ENCODE measurements around the gene GCA.

The GCA gene

DNA sequence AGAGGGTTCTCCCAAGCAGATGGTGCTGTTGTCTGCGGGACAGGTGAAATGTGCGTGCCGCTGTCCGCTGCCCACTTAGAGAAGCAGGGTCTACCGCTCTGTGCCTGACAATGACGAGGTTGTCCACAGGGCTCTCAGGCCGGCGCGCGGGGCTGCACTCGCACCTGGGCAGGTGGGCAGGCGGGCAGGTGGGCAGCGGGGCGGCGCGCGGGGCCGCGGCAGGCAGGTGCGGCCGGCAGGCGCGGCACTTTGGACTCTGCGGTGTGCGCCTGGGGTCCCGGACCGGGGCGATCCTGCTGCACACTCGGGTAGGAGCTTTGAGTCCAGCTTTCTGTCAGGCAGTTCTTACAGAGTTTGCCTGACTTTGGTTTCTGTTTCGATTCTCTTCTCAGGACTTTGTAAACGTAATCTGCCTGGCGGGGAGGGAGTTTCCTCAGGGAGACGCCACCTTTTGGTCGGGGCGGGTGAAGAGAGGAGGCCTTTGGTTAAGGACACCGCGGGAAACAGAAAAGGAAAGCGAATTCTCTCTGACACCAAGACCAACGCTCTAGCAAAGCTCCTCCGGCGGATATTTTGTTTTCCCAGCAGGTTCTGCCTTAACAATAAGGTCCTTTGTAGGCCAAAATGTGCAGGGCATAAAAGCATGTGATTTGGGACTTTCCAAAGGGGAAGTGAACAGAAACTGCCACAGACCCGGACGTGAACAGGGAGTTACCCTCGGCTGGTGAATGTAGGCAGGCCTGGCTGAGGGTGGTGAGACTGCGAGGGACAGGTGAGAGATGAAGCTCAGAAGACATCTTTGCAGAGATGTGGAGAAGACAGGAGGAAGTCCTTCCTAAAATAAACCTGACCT is 25.4 kb upstream of the GCA start, which contains the start of gene IFIH1:
Gene IFIH1 (minus strand): TSS at position 357 of the 853 bp plus-strand sequence. CDS start 377 bp downstream, outside the sequence.
- peaks cover 7% of the 10 kb centered on the region for H3K36me3 Mint-ChIP-seq
- no peaks in the 10 kb centered on the region for H3K9me3 Mint-ChIP-seq
- peaks cover 65% of the 10 kb centered on the region for H3K4me1 Mint-ChIP-seq
- peak within 1 kb of the TSS; percentile 96 for H3K4me3 Mint-ChIP-seq
- H3K27ac Mint-ChIP-seq = peak within 1 kb of the TSS; percentile 99
- no peaks in the 10 kb centered on the region for H3K27me3 Mint-ChIP-seq

DNA sequence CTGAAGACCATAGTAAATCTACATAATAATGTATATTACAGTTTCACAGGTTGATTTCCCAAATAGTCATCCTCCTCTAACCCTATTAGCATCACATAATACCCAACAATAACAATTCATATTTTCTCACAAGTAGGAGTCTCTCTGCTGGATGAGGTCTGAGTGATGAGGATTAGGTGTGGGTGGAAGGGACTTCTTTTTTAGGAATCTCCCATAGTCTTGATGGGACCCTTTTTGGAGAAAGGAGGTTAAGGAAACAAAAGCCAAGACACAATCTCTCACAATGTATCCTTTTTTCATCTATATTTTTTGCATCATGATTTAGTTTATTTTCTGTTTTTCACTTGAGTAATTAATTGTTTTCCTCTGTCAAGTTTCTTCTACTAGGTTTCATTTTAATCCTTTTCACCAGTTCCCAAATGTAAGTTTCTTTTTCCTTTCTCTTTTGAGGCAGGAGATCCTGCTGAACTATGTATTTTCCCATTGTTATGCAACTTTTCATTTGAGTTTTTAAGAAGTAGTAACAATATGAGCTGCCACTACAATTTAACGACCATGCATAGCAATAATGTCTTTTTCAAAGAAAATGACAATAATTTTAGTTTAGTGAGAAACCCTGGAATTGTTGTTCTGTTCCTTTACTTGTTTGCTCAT is 22.9 kb upstream of the GCA start:
- Mint-ChIP-seq H3K4me1 (peaks cover 43% of the 10 kb centered on the region), H3K4me3 (no peak overlapping the region), H3K36me3 (no peaks in the 10 kb centered on the region), H3K27me3 (no peaks in the 10 kb centered on the region), H3K27ac (no peak overlapping the region), H3K9me3 (no peaks in the 10 kb centered on the region)

DNA sequence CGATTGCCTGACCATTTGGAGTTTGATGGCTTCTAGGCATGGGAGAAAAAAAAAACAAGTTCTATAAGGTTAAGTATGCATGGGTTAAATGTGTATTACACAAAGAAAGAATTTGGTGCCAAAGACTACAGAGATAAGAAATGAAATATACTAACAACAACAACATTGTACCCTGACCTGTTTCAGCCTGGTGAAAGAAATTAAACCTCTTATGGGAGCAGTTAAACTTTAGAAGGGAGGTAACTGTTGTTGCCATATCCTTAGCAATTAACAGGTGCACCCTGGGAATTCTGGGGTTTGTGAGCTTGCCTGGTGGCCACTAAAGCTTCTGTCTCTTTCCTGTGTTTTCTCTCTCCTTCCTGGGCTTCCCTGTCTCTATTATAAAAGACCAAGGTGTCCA is 19.0 kb upstream of the GCA start:
- no peaks in the 10 kb centered on the region for H3K27me3 Mint-ChIP-seq
- peaks cover 17% of the 10 kb centered on the region for H3K4me1 Mint-ChIP-seq
- no peaks in the 10 kb centered on the region for H3K9me3 Mint-ChIP-seq
- no peak overlapping the region for H3K4me3 Mint-ChIP-seq
- H3K36me3 Mint-ChIP-seq = no peaks in the 10 kb centered on the region
- no peak overlapping the region for H3K27ac Mint-ChIP-seq

DNA sequence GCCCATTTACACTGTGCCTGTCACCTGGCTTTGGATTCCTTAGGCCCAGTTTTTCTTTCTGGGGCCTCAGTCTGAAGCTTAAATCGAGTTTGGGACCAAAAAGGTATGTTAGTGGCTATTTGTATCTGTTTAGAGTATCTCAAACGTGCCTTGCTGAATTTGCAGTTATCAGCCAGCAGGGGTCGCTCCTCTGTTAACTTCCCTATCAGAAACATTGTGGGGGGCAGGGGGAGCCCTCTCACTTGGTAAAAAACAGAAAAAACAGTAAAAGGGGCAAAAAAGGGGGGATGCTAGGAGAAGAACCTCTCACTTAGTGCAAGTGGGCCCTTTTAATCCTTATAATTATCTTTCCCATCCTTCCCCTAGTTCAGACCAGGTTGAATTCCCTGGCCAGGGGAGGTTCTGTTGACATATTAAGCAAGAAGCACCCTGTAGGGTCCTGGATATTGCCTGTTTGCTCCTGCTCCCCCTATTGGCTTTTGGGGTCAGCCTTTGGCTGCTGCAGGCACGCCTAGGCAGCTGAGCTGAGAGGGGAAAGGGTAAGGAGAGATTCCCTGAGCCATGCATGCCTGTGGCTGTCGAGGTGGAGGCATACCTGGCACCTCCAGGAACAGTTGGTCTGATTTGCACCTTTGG is 16.7 kb upstream of the GCA start:
- Mint-ChIP-seq H3K4me1 (no peaks in the 10 kb centered on the region), H3K27me3 (no peaks in the 10 kb centered on the region), H3K36me3 (no peaks in the 10 kb centered on the region), H3K4me3 (no peak overlapping the region), H3K9me3 (no peaks in the 10 kb centered on the region), H3K27ac (no peak overlapping the region)

DNA sequence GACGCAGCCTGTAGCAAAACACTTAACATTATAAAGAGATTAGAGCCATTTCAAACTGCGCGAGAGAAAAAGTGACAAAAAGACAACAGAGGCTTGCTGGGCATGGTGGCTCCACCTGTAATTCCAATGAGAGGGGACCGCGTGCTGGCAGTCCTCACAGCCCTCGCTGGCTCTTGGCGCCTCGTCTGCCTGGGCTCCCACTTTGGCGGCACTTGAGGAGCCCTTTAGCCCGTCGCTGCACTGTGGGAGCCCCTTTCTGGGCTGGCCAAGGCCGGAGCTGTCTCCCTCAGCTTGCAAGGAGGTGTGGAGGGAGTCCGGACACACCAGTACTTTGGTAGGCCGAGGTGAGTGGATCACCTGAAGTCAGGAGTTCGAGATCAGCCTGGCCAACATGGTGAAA is 16.1 kb upstream of the GCA start:
- H3K36me3 Mint-ChIP-seq = no peaks in the 10 kb centered on the region
- no peaks in the 10 kb centered on the region for H3K4me1 Mint-ChIP-seq
- no peaks in the 10 kb centered on the region for H3K27me3 Mint-ChIP-seq
- no peaks in the 10 kb centered on the region for H3K9me3 Mint-ChIP-seq
- H3K4me3 Mint-ChIP-seq = no peak overlapping the region
- no peak overlapping the region for H3K27ac Mint-ChIP-seq

DNA sequence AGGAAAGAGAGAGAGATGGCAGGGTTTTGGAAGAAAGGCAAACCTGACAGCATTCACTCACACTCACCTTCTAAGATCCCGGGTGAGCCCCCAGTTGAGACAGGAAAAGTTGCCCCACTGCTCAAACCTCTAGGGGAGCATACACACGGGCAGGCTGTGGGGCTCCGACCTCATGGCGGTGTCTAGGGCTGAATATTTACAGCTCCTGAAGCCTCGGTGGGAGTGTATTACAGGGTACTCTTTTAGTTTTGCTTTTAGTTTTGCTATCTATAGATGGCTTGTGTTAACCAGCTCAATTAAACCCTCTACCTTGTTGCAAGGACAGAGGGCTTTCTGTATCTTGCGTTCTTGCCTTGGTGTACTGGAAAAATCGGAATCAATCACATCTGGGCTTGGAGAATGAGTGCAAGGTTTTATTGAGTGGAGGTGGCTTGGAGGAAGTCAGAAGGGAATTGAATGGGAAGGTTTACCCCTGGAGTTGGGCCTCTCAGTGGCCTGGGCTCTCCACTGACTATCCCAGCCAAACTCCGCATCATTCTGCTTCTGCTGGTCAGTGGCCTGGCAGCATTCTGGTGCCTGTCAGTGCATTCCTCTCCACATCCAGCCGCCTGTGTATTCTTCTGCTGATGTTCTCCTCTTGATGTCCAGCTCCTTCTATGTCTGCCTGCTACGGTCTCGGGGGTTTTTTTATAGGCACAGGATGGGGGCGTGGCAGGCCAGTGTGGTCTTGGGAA is 15.3 kb upstream of the GCA start:
- Mint-ChIP-seq H3K27ac (no peak overlapping the region), H3K4me3 (no peak overlapping the region), H3K36me3 (no peaks in the 10 kb centered on the region), H3K27me3 (no peaks in the 10 kb centered on the region), H3K4me1 (no peaks in the 10 kb centered on the region), H3K9me3 (no peaks in the 10 kb centered on the region)

DNA sequence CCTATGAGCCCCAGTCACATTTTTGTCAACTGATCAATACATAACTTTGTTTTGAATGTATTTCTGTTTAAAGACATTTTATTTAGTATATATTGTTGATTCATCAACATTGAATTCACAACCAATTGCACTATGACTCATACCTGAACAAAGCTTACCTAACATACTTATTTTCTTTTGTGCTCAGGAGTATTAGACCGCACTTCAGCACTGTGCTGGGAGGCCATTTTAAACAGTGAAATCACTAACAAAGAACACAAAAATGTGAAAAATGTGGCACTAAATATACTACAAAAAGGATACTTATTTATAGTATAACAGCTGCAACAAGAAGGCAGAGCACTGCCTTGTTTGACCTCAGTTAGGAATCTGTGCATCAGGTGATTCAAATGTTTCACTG is 13.1 kb upstream of the GCA start:
- Mint-ChIP-seq H3K36me3 (no peaks in the 10 kb centered on the region), H3K4me1 (no peaks in the 10 kb centered on the region), H3K9me3 (no peaks in the 10 kb centered on the region), H3K27ac (no peak overlapping the region), H3K27me3 (no peaks in the 10 kb centered on the region), H3K4me3 (no peak overlapping the region)

DNA sequence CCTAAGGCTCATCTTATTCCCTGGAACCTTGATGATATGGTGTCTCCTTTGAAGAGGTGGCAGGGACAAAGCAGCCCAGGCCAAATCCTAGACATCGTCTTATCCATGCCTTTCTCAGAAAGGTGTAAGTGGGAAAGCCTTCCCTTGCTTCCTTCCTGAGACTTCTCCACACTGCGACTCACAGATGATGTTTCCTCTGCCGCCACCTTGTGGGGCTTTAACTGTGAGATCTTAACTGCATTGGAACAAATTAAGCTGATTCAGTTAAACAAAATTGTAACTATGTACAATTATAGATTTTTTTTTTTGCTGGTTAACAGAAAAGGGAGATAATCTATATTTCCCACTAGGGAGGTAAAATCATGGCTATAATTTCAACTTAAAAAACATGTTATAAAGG is 10.0 kb upstream of the GCA start:
- no peak overlapping the region for H3K4me3 Mint-ChIP-seq

DNA sequence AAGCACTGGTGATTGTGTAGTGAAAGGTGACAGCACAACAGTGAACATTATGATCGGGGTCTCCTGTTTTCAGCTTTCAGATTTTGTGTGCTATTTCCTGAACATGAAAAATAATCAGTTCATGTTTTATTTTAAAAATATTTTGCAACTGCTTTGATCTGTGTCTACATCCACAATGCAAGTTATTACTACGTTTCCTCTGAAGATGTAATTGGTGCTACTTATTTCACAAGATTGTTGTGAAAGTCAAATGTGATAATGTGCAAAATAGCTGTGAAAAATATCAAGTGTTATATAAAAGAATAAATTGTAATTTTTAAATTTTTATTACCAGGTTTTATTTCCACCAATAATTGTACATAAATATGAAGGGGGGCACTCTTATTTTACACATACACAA is 6.1 kb upstream of the GCA start:
- no peak overlapping the region for H3K4me3 Mint-ChIP-seq
- no peak overlapping the region for H3K27ac Mint-ChIP-seq
- no peaks in the 10 kb centered on the region for H3K27me3 Mint-ChIP-seq
- H3K9me3 Mint-ChIP-seq = no peaks in the 10 kb centered on the region
- H3K4me1 Mint-ChIP-seq = no peaks in the 10 kb centered on the region
- H3K36me3 Mint-ChIP-seq = no peaks in the 10 kb centered on the region

More for the DNA sequence above, 10.0 kb upstream of the GCA start:
- no peaks in the 10 kb centered on the region for H3K9me3 Mint-ChIP-seq
- no peaks in the 10 kb centered on the region for H3K27me3 Mint-ChIP-seq
- H3K27ac Mint-ChIP-seq = no peak overlapping the region
- no peaks in the 10 kb centered on the region for H3K4me1 Mint-ChIP-seq
- no peaks in the 10 kb centered on the region for H3K36me3 Mint-ChIP-seq

DNA sequence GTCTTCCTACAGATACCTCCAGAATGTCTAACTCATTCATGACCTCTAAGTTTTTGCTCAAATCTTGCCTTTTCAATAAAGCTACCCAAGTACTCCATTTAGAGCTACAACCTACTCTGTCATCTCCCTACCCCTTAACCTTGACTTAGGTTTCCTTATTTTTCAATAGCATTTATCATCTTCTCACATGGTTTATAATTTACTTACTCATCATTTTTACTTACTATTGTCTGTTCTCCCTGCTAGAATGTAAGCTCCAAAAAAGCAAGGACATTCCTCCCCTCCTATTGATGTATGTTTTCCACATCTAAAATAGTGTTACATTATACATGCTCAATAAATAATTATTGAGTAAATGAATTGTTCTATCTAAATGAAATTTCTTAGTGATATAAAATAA is 3.1 kb upstream of the GCA start:
- Mint-ChIP-seq H3K27me3 (no peaks in the 10 kb centered on the region), H3K27ac (no peak overlapping the region), H3K36me3 (no peaks in the 10 kb centered on the region), H3K4me1 (peaks cover 14% of the 10 kb centered on the region), H3K9me3 (no peaks in the 10 kb centered on the region), H3K4me3 (no peak overlapping the region)

DNA sequence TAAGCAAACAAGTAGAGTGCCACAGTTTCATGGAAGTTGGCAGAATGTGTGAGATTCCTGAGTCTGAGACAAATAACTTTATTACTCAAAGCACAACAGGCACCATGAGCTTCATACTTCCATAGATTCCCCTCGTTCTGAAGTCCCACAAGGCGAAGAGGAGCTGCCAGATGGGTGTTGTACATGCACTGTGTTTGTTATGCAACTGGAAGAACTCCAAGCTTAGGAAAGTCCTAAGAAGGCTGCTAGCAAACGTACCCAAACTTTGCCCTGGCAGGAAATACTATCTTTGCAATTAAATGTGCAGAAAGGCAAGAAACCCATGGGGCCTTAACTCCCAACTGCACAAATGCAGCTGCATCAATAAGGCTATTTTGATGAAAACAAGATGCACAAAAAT is 1.6 kb upstream of the GCA start:
- no peaks in the 10 kb centered on the region for H3K36me3 Mint-ChIP-seq
- no peak overlapping the region for H3K27ac Mint-ChIP-seq
- H3K9me3 Mint-ChIP-seq = no peaks in the 10 kb centered on the region
- no peak overlapping the region for H3K4me3 Mint-ChIP-seq
- no peaks in the 10 kb centered on the region for H3K27me3 Mint-ChIP-seq
- H3K4me1 Mint-ChIP-seq = peaks cover 17% of the 10 kb centered on the region

DNA sequence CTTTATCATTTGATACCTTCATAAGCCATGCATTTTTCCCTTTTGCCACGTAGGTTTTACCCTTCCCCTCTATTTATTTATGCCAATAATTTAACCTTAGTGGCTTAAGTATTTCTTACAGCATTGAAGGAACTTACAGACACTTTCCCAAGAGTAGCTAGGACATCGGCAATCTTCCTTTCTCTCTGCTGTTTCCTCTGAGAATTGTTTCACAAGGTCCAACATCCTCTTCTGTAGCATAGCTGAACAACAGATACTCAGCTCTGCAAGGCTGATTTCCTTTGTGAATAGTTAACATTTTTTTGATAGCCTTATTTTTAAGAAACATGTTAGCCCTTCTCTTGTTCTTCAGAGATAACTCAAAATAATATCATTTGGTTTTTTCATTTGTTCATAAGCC is 1.1 kb upstream of the GCA start:
- H3K27me3 Mint-ChIP-seq = no peaks in the 10 kb centered on the region
- H3K4me3 Mint-ChIP-seq = no peak overlapping the region
- H3K9me3 Mint-ChIP-seq = no peaks in the 10 kb centered on the region
- H3K27ac Mint-ChIP-seq = no peak overlapping the region
- H3K36me3 Mint-ChIP-seq = no peaks in the 10 kb centered on the region
- peaks cover 17% of the 10 kb centered on the region for H3K4me1 Mint-ChIP-seq

DNA sequence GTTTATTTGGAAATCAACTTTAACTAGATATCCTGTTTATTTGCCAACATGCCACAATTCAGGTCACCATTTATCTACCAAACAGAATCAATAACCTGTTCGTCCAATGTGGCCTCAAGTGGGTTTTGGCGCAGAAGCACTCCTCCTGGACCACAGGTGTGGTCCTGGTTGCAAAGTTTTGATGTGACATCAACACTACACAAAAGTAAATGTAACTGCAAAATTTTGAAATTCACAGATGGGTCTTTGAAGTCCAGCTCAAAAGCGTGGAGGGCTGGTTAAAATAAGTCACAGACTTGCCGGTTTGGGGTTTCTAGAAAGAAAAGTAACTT is 474 bp upstream of the GCA start:
- Mint-ChIP-seq H3K27me3 (no peaks in the 10 kb centered on the region), H3K27ac (peak overlapping the region; percentile 81), H3K36me3 (no peaks in the 10 kb centered on the region), H3K4me3 (peak overlapping the region; percentile 96), H3K9me3 (no peaks in the 10 kb centered on the region), H3K4me1 (peaks cover 17% of the 10 kb centered on the region)

DNA sequence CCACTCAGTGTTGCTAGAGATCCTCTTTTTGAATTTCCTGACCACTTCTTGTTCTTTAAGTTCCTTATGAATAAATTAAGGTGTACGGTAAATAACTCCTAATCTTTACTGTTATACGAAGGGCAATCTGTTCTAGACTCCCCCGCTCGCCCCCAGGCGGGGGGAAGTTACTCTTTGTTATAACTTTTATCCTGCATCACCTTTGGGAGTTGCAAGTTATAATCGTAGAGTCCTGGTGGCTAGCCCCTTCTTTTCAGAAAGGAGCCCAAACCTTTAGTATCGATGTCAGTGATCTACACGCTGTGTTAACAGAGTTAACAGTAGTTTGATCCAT is 652 bp downstream of the GCA start:
- Mint-ChIP-seq H3K4me1 (peaks cover 17% of the 10 kb centered on the region), H3K36me3 (peaks cover 2% of the 10 kb centered on the region), H3K27me3 (no peaks in the 10 kb centered on the region), H3K9me3 (no peaks in the 10 kb centered on the region), H3K27ac (no peak overlapping the region), H3K4me3 (peak overlapping the region; percentile 96)

DNA sequence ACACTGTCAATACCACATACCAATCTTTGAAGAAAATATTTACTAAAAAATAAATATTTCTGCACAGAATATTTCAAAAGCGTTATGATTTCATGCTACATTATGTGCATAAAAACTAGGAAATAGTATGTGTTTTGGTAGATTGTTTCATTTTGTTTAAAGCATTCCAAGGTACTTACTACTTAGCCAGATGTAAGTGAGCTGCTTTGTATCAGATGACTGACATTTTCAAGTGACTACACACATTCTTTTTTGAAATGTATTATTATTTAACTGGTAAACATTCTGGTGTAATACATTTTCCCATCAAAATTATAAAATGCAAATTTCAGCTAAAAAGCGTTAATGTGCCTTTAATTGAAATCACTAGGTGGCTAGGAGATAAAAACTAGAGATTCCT is 21.5 kb downstream of the GCA start:
- H3K36me3 Mint-ChIP-seq = no peaks in the 10 kb centered on the region
- no peak overlapping the region for H3K27ac Mint-ChIP-seq

DNA sequence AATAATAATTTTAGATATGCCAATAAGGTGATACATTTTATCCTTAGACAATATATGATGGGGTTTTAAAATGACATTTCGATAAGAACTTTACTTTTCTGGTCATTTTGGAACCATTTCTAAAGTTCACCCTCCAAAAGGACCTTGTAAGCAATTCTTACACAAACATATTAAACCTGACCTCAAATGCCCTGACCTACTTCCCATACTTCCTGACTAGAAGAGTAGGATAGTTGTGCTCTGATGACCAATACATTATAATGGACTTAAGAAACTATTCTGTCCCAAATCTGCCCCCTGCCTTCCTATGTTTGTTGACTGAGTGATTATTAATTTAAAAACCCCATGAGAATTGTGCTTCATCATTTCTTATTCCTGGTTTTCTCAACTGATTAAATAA is 24.6 kb downstream of the GCA start:
- no peaks in the 10 kb centered on the region for H3K27me3 Mint-ChIP-seq
- no peaks in the 10 kb centered on the region for H3K9me3 Mint-ChIP-seq
- no peaks in the 10 kb centered on the region for H3K4me1 Mint-ChIP-seq
- H3K36me3 Mint-ChIP-seq = no peaks in the 10 kb centered on the region
- no peak overlapping the region for H3K4me3 Mint-ChIP-seq
- H3K27ac Mint-ChIP-seq = no peak overlapping the region

More for the DNA sequence above, 21.5 kb downstream of the GCA start:
- H3K9me3 Mint-ChIP-seq = no peaks in the 10 kb centered on the region
- no peaks in the 10 kb centered on the region for H3K4me1 Mint-ChIP-seq
- H3K4me3 Mint-ChIP-seq = no peak overlapping the region
- no peaks in the 10 kb centered on the region for H3K27me3 Mint-ChIP-seq
